H9 (cell line): ENCODE results near the gene CTCFL. TPM values are rescaled to one million over a fixed set of nuclear protein-coding genes. Genes with fewer than 3 reads are reported as not detected.

Source experiments
- DNase-seq: peaks from one replicate; pipeline ENCODE4 v3.0.0-alpha.2; 2017
- H2AFZ ChIP-seq: one replicate; pipeline ENCODE4 v1.6.1; 2013; ENCODE audit warnings: mild to moderate bottlenecking, low read length, control low read depth, moderate library complexity
- H2AK5ac ChIP-seq: 2 replicates; pipeline ENCODE4 v1.6.1; 2013; ENCODE audit warnings: low read length, control low read depth, mixed read lengths; ENCODE audit not compliant: insufficient read length
- H2BK120ac ChIP-seq: one replicate; pipeline ENCODE4 v1.6.1; 2013; ENCODE audit warnings: low read depth, mild to moderate bottlenecking, low read length, control low read depth, inconsistent platforms; ENCODE audit not compliant: poor library complexity, severe bottlenecking
- H2BK12ac ChIP-seq: 2 replicates; pipeline ENCODE4 v1.6.1; 2013; ENCODE audit warnings: low read length, control low read depth, mixed read lengths, low read depth; ENCODE audit not compliant: insufficient read length
- H2BK15ac ChIP-seq: 2 replicates; pipeline ENCODE4 v1.6.1; 2013; ENCODE audit warnings: low read depth, low read length, control low read depth
- H2BK20ac ChIP-seq: one replicate; pipeline ENCODE4 v1.6.1; 2013; ENCODE audit warnings: low read depth, mild to moderate bottlenecking, low read length, control low read depth, inconsistent platforms; ENCODE audit not compliant: poor library complexity, severe bottlenecking
- H2BK5ac ChIP-seq: 2 replicates; pipeline ENCODE4 v1.6.1; 2013; ENCODE audit warnings: low read length, control low read depth, mixed read lengths; ENCODE audit not compliant: insufficient read length
- H3K14ac ChIP-seq: 2 replicates; pipeline ENCODE4 v1.6.1; 2013; ENCODE audit warnings: low read length, control low read depth; ENCODE audit not compliant: insufficient read depth
- H3K18ac ChIP-seq: 2 replicates; pipeline ENCODE4 v1.6.1; 2013; ENCODE audit warnings: low read depth, mild to moderate bottlenecking, mixed read lengths, low read length, control low read depth; ENCODE audit not compliant: insufficient read length
- H3K23ac ChIP-seq: 2 replicates; pipeline ENCODE4 v1.6.1; 2013; ENCODE audit warnings: low read length, control low read depth, mixed read lengths, low read depth; ENCODE audit not compliant: insufficient read length
- H3K23me2 ChIP-seq: 2 replicates; pipeline ENCODE4 v1.6.1; 2013; ENCODE audit warnings: low read depth, mild to moderate bottlenecking, mixed read lengths, low read length, control low read depth; ENCODE audit not compliant: insufficient read length, poor library complexity, severe bottlenecking
- H3K27ac ChIP-seq: 2 replicates; pipeline ENCODE4 v1.5.1; 2013; ENCODE audit warnings: low read length, control low read depth, mixed read lengths, low read depth; ENCODE audit not compliant: insufficient read length
- H3K27me3 ChIP-seq: 2 replicates; pipeline ENCODE4 v1.6.1; 2013; ENCODE audit warnings: low read length, control low read depth, inconsistent platforms; ENCODE audit not compliant: insufficient read depth
- H3K4ac ChIP-seq: 2 replicates; pipeline ENCODE4 v1.6.1; 2013; ENCODE audit warnings: low read depth, mild to moderate bottlenecking, control low read depth, inconsistent platforms, low read length, moderate library complexity
- H3K4me1 ChIP-seq: 2 replicates; pipeline ENCODE4 v1.6.1; 2013; ENCODE audit warnings: low read length, control low read depth, inconsistent platforms; ENCODE audit not compliant: insufficient read depth
- H3K4me2 ChIP-seq: 2 replicates; pipeline ENCODE4 v1.6.1; 2013; ENCODE audit warnings: low read length, control low read depth, mixed read lengths; ENCODE audit not compliant: insufficient read length, insufficient read depth
- H3K56ac ChIP-seq: 2 replicates; pipeline ENCODE4 v1.6.1; 2013; ENCODE audit warnings: low read depth, mild to moderate bottlenecking, mixed read lengths, low read length, control low read depth; ENCODE audit not compliant: insufficient read length
- H3K79me1 ChIP-seq: 2 replicates; pipeline ENCODE4 v1.6.1; 2013; ENCODE audit warnings: low read depth, mild to moderate bottlenecking, moderate library complexity, low read length, control low read depth, inconsistent platforms; ENCODE audit not compliant: insufficient read depth, poor library complexity, severe bottlenecking
- H3K79me2 ChIP-seq: 2 replicates; pipeline ENCODE4 v1.6.1; 2013; ENCODE audit warnings: low read length, control low read depth, inconsistent platforms; ENCODE audit not compliant: insufficient read depth
- H3K9ac ChIP-seq: 2 replicates; pipeline ENCODE4 v1.6.1; 2013; ENCODE audit warnings: low read length, control low read depth, mixed read lengths; ENCODE audit not compliant: insufficient read length; ENCODE audit errors: extremely low read depth
- H3K9me3 ChIP-seq: one replicate; pipeline ENCODE4 v1.6.1; 2013; ENCODE audit warnings: low read depth, low read length, inconsistent platforms; ENCODE audit not compliant: control insufficient read depth
- H3T11ph ChIP-seq: one replicate; pipeline ENCODE4 v1.6.1; 2013; ENCODE audit warnings: mild to moderate bottlenecking, low read length, control low read depth, inconsistent platforms
- H4K20me1 ChIP-seq: one replicate; pipeline ENCODE4 v1.6.1; 2013; ENCODE audit not compliant: control insufficient read depth, insufficient read length, insufficient read depth
- H4K5ac ChIP-seq: 2 replicates; pipeline ENCODE4 v1.6.1; 2013; ENCODE audit warnings: low read depth, mild to moderate bottlenecking, mixed read lengths, low read length, control low read depth; ENCODE audit not compliant: insufficient read length
- H4K8ac ChIP-seq: replicated peaks from 2 replicates; pipeline ENCODE4 v1.6.1; 2013; ENCODE audit warnings: low read length, control low read depth, mixed read lengths, low read depth; ENCODE audit not compliant: insufficient read length
- H4K91ac ChIP-seq: 2 replicates; pipeline ENCODE4 v1.6.1; 2013; ENCODE audit warnings: low read depth, mild to moderate bottlenecking, moderate library complexity, mixed read lengths, low read length, control low read depth; ENCODE audit not compliant: insufficient read length
- H3K27ac Mint-ChIP-seq, 3 experiments: 2 replicates in 2 of 3; 3 replicates in 1 of 3; pipeline ENCODE4 v1.8.0; 2020 to 2021; ENCODE audit warnings: mixed read lengths in 3 of 3, mild to moderate bottlenecking in 1 of 3, moderate library complexity in 1 of 3
- H3K27me3 Mint-ChIP-seq: 2 replicates; pipeline ENCODE4 v1.8.0; 2021; ENCODE audit warnings: low read depth, mild to moderate bottlenecking, moderate library complexity, mixed read lengths
- H3K36me3 Mint-ChIP-seq, 3 experiments: 2 replicates in 2 of 3; 3 replicates in 1 of 3; pipeline ENCODE4 v1.8.0; 2020 to 2021; ENCODE audit warnings: low read depth in 3 of 3, mixed read lengths in 3 of 3; ENCODE audit not compliant: insufficient read depth in 1 of 3
- H3K4me1 Mint-ChIP-seq, 2 experiments: 2 replicates each; pipeline ENCODE4 v1.8.0; 2020; ENCODE audit warnings: mixed read lengths in 2 of 2
- H3K4me3 Mint-ChIP-seq, 2 experiments: 2 replicates in 1 of 2; 3 replicates in 1 of 2; pipeline ENCODE4 v1.8.0; 2020 to 2021; ENCODE audit warnings: mild to moderate bottlenecking in 2 of 2, mixed read lengths in 2 of 2, moderate library complexity in 1 of 2
- H3K9me3 Mint-ChIP-seq, 2 experiments: 2 replicates in 1 of 2; 3 replicates in 1 of 2; pipeline ENCODE4 v1.8.0; 2020; ENCODE audit warnings: mild to moderate bottlenecking in 2 of 2, mixed read lengths in 2 of 2, moderate library complexity in 1 of 2
- WGBS: extraction: QIAGEN DNeasy Blood & Tissue Kit; methylation state at CpG from one replicate; pipeline ENCODE4 v1.1.7; 2013; ENCODE audit warnings: missing lambda C conversion rate, low lambda C conversion rate, mixed read lengths; ENCODE audit not compliant: insufficient read length; ENCODE audit errors: extremely low coverage; 5-methylcytosine and 5-hydroxymethylcytosine counted together
- total RNA-seq: library from RNA; stranded (reverse); gene quantifications from 2 replicates; pipeline ENCODE4 v1.2.1, GENCODE V29; 2021
- TF ChIP-seq, protein P1 (sequence below): fragments of 200-600 bp; sonication (generic); conservative IDR thresholded peaks from 3 replicates; pipeline ENCODE4 v1.8.0; 2021; ENCODE audit warnings: antibody characterized with exemption, mild to moderate bottlenecking

The CTCFL gene
- total RNA-seq, 1 experiment from 2014 or later: 0.90 TPM

DNA sequence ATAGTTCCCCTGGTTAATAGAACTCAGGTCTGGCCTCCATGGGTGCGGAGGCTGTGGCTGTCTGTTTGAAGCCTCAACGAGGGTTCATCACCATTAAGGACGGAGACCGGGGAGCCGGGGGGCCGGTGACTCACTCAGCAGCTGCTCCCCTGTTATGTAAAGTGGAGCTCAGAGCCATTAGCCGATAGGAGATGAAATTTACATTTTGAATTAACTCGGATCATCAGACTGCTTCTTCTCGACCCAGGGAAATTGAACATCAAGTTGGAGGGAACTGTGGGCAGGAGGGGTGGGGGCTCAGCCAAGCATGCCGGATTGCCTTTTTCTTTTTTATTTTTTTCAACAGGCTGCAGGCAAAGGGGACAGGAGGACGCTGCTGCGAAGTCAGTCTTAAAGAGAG lies 48.3 kb upstream of the CTCFL start:
- Histone ChIP-seq H2AK5ac (no peak overlapping the region), H4K91ac (no peak overlapping the region), H3K23me2 (no peaks in the 10 kb centered on the region), H2BK5ac (no peak overlapping the region), H3T11ph (no peak overlapping the region), H4K5ac (no peak overlapping the region), H2AFZ (no peak overlapping the region), H3K9me3 (no peaks in the 10 kb centered on the region), H3K4me2 (no peak overlapping the region), H3K23ac (no peak overlapping the region), H2BK20ac (no peak overlapping the region), H2BK120ac (no peak overlapping the region), H3K4me1 (no peaks in the 10 kb centered on the region; the same call in 1 of the 2 replicates), H3K27me3 (no peaks in the 10 kb centered on the region; the same call in none of the 2 replicates), H3K27ac (no peak overlapping the region), H3K79me2 (no peaks in the 10 kb centered on the region), H3K9ac (no peak overlapping the region), H3K14ac (no peak overlapping the region), H2BK12ac (no peak overlapping the region), H4K20me1 (no peaks in the 10 kb centered on the region), H3K79me1 (no peaks in the 10 kb centered on the region), H4K8ac (no peak overlapping the region), H3K4ac (no peak overlapping the region), H3K56ac (no peak overlapping the region), H2BK15ac (no peak overlapping the region), H3K18ac (no peak overlapping the region)
- Mint-ChIP-seq H3K9me3 (no peaks in the 10 kb centered on the region), H3K36me3 (no peaks in the 10 kb centered on the region; a peak in 1 of 7 replicates), H3K4me3 (no peak overlapping the region), H3K4me1 (peaks cover 15 to 17% of the 10 kb centered on the region in 2 experiments), H3K27ac (peak overlapping the region in 1 of 3 experiments; percentile 58; a peak in 1 of 7 replicates), H3K27me3 (peaks cover 14% of the 10 kb centered on the region)
- DNase-seq: peak; percentile 55
- TF ChIP-seq, protein P1, sequence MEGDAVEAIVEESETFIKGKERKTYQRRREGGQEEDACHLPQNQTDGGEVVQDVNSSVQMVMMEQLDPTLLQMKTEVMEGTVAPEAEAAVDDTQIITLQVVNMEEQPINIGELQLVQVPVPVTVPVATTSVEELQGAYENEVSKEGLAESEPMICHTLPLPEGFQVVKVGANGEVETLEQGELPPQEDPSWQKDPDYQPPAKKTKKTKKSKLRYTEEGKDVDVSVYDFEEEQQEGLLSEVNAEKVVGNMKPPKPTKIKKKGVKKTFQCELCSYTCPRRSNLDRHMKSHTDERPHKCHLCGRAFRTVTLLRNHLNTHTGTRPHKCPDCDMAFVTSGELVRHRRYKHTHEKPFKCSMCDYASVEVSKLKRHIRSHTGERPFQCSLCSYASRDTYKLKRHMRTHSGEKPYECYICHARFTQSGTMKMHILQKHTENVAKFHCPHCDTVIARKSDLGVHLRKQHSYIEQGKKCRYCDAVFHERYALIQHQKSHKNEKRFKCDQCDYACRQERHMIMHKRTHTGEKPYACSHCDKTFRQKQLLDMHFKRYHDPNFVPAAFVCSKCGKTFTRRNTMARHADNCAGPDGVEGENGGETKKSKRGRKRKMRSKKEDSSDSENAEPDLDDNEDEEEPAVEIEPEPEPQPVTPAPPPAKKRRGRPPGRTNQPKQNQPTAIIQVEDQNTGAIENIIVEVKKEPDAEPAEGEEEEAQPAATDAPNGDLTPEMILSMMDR: no peak
- WGBS: no CpG with 5 or more reads among the region's 12 CpGs
